ENCODE results near the gene ASRGL1. TPM values are rescaled to one million over a fixed set of nuclear protein-coding genes. Genes with fewer than 3 reads are reported as not detected.
A peak's percentile ranks its signal among the peaks of the same experiment; 100 is the strongest.
"Not testable (repeated sequence)": the region's sequence is repeated elsewhere in the genome, so short reads cannot be mapped to it uniquely, and the experiment has no call there.

Gene ASRGL1
- total RNA-seq: 10 to 100 TPM in 1 of 2 experiments, 1 to 10 TPM in 1; 9.5 to 11.6 TPM

DNA sequence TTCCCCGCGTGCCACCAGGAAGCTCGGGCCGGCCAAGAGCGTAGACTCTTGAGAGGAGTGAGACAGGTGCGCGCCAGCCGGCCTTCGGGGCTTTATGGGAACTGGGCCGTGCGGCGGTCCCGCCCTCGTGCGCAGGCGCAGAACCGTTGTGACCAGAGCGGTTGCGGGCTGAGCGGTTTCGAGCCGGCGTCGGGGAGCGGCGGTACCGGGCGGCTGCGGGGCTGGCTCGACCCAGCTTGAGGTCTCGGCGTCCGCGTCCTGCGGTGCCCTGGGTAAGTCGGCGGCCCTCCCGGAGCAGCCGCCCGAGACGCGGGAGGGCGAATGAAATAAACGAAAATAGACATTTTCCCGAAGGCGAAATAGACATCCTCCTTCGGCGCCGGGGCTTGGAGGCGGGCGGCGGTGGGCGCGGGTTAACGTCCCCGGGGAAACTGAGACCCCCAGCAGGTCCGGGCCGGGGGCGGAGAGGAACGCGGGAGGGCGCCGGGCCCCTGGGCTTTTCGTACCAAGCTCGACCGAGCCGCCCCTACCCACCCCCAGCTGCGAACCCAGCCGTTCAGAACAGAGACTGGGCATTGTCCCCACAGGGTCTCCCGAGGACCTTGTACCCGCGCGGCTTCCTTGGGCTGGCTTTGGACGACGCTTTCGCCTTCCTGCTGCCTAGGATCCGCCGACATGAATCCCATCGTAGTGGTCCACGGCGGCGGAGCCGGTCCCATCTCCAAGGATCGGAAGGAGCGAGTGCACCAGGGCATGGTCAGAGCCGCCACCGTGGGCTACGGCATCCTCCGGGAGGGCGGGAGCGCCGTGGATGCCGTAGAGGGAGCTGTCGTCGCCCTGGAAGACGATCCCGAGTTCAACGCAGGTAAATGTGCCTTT is at the start of gene ASRGL1:
Gene ASRGL1, plus strand, starts transcription at position 146 of the 879 bp plus-strand sequence. Its CDS starts 530 bp downstream, at position 676.
- CTCF ChIA-PET: interaction anchor here (0.8 to 4.2 kb wide), 7 partner anchors 10 to 138 kb away, joined by 3 to 24 read pairs (median 4); no protein-coding TSS in a partner anchor
- peak; percentile 75 for DNase-seq
- Mint-ChIP-seq H3K36me3 (ENCODE audit: low read depth) (no peaks in the 10 kb centered on the region), H3K4me3 (peak within 1 kb of the TSS; percentile 83), H3K4me1 (ENCODE audit: low read depth) (peaks cover 9% of the 10 kb centered on the region), H3K27me3 (ENCODE audit: low read depth) (peaks cover 7% of the 10 kb centered on the region), H3K27ac (peak within 1 kb of the TSS; percentile 16), H3K9me3 (no peaks in the 10 kb centered on the region)
- intact Hi-C loops (cut with micrococcal nuclease): no loop called here

DNA sequence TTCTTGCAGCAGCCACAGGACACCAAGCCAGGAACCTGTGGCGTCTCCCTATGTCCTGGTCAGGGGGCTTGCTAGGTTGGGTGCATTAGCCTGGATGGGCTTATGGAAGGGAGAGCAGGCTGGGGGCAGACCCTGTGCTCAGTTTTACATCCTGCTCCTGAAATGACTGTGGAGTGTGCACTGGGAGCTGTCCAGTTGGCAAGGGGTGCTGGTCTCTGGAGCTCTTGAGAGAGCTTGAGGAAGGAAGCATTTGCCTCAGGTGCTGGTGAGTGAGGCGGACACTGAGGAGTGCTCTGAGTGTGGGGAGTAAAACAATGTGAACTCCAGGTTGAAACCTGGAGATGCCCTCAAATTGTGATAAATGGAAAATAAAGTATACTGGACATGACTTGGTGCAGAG is 41.7 kb upstream of the ASRGL1 start:
- DNase-seq: peak; percentile 58
- intact Hi-C loops (cut with micrococcal nuclease): no loop called here

GRCh38 chr11:62298975-62299374 is 38.3 kb upstream of the ASRGL1 start, which contains the start of gene SCGB1D4:
TSS of gene SCGB1D4 (minus strand) at chr11:62299075. CDS start at chr11:62299010, 65 bp downstream.
- no peaks in the 10 kb centered on the region for H3K36me3 Mint-ChIP-seq (ENCODE audit: low read depth)
- no peaks in the 10 kb centered on the region for H3K9me3 Mint-ChIP-seq
- intact Hi-C loops (cut with micrococcal nuclease): no loop called here
- CTCF ChIA-PET: interaction anchor here (0.7 to 1.4 kb wide), 3 partner anchors 12 to 68 kb away, joined by 3 to 4 read pairs (median 4); no protein-coding TSS in a partner anchor
- H3K27me3 Mint-ChIP-seq (ENCODE audit: low read depth): peaks cover 14% of the 10 kb centered on the region
- H3K4me3 Mint-ChIP-seq: no peak within 1 kb of the TSS
- H3K27ac Mint-ChIP-seq: no peak within 1 kb of the TSS
- no peak for DNase-seq
- H3K4me1 Mint-ChIP-seq (ENCODE audit: low read depth): no peaks in the 10 kb centered on the region

More for the DNA sequence above, 41.7 kb upstream of the ASRGL1 start:
- Mint-ChIP-seq H3K27ac (no peak overlapping the region), H3K4me1 (ENCODE audit: low read depth) (no peaks in the 10 kb centered on the region), H3K9me3 (no peaks in the 10 kb centered on the region), H3K4me3 (no peak overlapping the region), H3K27me3 (ENCODE audit: low read depth) (peaks cover 11% of the 10 kb centered on the region), H3K36me3 (ENCODE audit: low read depth) (no peaks in the 10 kb centered on the region)
- CTCF ChIA-PET: no interaction called here

GRCh38 chr11:62306227-62306626 is 31.0 kb upstream of the ASRGL1 start:
- DNase-seq: no peak
- intact Hi-C loops (cut with micrococcal nuclease): no loop called here
- CTCF ChIA-PET: interaction anchor here (0.7 kb wide), 1 partner anchor 40 kb away, joined by 3 read pairs; no protein-coding TSS in a partner anchor
- H3K27ac Mint-ChIP-seq: no peak overlapping the region
- H3K36me3 Mint-ChIP-seq (ENCODE audit: low read depth): no peaks in the 10 kb centered on the region
- peaks cover 19% of the 10 kb centered on the region for H3K27me3 Mint-ChIP-seq (ENCODE audit: low read depth)
- no peak overlapping the region for H3K4me3 Mint-ChIP-seq
- H3K4me1 Mint-ChIP-seq (ENCODE audit: low read depth): peaks cover 3% of the 10 kb centered on the region
- H3K9me3 Mint-ChIP-seq: peaks cover 3% of the 10 kb centered on the region

DNA sequence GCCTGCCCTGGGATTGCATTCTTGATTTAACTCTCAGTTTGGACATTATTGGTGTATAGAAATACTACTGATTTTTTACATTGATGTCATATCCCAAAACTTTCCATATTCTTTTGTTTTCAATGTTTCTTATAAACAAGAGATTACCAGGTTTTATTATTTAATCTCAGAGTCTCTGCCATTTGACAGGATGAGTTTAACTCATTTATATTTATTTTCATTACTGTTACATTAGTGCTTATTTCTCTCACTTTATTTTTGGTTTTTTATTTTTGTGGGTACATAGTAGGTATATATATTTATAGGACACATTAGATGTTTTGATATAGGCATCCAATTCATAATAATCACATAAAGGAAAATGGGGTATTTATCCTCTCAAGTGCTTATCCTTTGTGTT is 29.3 kb upstream of the ASRGL1 start:
- intact Hi-C loops (cut with micrococcal nuclease): no loop called here
- no peak for DNase-seq
- Mint-ChIP-seq H3K27ac (no peak overlapping the region), H3K9me3 (peaks cover 3% of the 10 kb centered on the region), H3K4me3 (no peak overlapping the region), H3K4me1 (ENCODE audit: low read depth) (peaks cover 13% of the 10 kb centered on the region), H3K27me3 (ENCODE audit: low read depth) (peaks cover 18% of the 10 kb centered on the region), H3K36me3 (ENCODE audit: low read depth) (no peaks in the 10 kb centered on the region)
- CTCF ChIA-PET: no interaction called here

DNA sequence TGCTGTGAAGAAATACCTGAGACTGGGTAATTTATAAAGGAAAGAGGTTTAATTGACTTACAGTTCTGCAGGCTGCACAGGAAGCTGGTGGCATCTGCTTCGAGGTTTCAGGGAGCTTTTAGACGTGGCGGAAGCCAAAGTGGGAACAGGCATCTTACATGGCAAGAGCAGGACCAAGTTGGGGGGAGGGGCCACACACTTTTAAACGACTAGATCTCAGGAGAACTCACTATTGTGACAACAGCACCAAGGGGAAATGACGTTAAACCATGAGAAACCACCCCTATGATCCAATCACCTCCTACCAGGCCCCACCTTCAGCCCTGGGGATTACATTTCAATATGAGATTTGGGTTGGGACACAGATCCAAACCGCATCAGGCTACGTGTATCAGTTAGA is 27.3 kb upstream of the ASRGL1 start:
- H3K4me1 Mint-ChIP-seq (ENCODE audit: low read depth): peaks cover 13% of the 10 kb centered on the region
- no peaks in the 10 kb centered on the region for H3K36me3 Mint-ChIP-seq (ENCODE audit: low read depth)
- CTCF ChIA-PET: interaction anchor here (0.9 to 3.9 kb wide), 8 partner anchors 12 to 138 kb away, joined by 3 to 22 read pairs (median 4); no protein-coding TSS in a partner anchor
- peaks cover 18% of the 10 kb centered on the region for H3K27me3 Mint-ChIP-seq (ENCODE audit: low read depth)
- no peak overlapping the region for H3K27ac Mint-ChIP-seq
- H3K9me3 Mint-ChIP-seq: peaks cover 3% of the 10 kb centered on the region
- intact Hi-C loops (cut with micrococcal nuclease): no loop called here
- no peak for DNase-seq
- H3K4me3 Mint-ChIP-seq: no peak overlapping the region

DNA sequence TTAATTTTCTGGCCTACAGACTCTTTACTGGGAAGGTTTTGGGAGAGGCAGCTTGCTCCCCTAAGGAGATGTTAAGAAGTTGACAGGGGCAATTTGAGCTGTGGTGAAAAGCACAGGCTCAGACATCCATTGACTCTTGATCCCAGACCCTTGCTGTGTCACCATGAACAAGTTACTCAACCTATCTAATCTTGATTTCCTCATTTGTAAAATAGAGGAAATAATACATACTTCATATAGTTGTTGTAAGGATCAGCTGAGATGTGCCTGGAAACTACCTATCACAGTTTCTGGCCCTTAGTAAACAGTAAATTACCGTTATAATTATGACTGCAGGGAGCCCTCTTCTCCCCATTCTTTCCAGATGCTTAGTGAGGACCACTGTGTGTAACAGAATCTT is 21.8 kb upstream of the ASRGL1 start:
- H3K4me1 Mint-ChIP-seq (ENCODE audit: low read depth): peaks cover 13% of the 10 kb centered on the region
- H3K27ac Mint-ChIP-seq: no peak overlapping the region
- CTCF ChIA-PET: no interaction called here
- no peak overlapping the region for H3K4me3 Mint-ChIP-seq
- H3K9me3 Mint-ChIP-seq: no peaks in the 10 kb centered on the region
- peaks cover 2% of the 10 kb centered on the region for H3K27me3 Mint-ChIP-seq (ENCODE audit: low read depth)
- intact Hi-C loops (cut with micrococcal nuclease): no loop called here
- no peaks in the 10 kb centered on the region for H3K36me3 Mint-ChIP-seq (ENCODE audit: low read depth)
- no peak for DNase-seq

- intact Hi-C loops (cut with micrococcal nuclease): no loop called here
- Mint-ChIP-seq H3K27ac (no peak overlapping the region), H3K4me3 (no peak overlapping the region), H3K27me3 (ENCODE audit: low read depth) (no peaks in the 10 kb centered on the region), H3K4me1 (ENCODE audit: low read depth) (no peaks in the 10 kb centered on the region), H3K36me3 (ENCODE audit: low read depth) (no peaks in the 10 kb centered on the region), H3K9me3 (no peaks in the 10 kb centered on the region)
- CTCF ChIA-PET: interaction anchor here (0.5 to 3.2 kb wide), 8 partner anchors 11 to 653 kb away, joined by 3 to 22 read pairs (median 4); no protein-coding TSS in a partner anchor
- no peak for DNase-seq
Observed at GRCh38 chr11:62322524-62322923, 14.7 kb upstream of the ASRGL1 start.

DNA sequence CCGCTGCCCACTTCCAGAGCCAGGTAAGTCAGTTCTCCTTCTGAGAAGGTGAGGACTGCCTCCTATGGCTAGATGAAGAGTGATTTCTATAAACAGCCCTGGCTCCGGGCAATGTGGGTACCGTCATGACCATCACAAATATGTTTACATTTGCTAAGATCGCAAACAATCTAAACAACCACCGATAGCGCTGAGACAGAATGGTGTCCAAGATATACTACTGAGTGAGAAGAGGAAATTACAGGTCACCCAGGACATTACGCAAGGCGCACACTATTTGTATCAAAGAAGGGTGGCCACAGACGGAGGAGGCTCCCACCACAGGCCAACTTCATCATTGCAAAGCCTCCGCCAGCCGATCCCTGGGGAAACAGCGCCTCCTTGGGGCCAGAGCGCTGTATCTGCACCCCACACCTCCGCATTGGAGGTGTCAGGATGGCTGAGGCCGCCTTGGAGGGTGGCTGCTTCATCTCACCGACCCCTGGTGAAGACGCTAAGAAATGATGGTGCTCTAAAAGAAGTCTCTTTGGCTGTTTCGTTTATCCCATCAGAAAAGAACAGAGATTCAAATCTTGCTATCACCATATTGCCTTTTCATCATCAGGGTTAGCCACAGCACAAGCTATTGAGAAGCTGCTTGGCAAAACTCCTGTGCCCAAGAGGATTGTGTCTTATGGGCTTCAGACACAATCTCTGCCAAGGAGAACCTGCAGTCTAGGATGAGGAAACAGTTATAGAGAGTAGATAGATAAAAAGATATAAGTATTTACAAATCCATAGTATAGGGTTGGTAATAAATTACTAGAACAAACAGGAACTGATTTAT is 12.3 kb upstream of the ASRGL1 start:
- H3K4me1 Mint-ChIP-seq (ENCODE audit: low read depth): no peaks in the 10 kb centered on the region
- H3K9me3 Mint-ChIP-seq: no peaks in the 10 kb centered on the region
- CTCF ChIA-PET: interaction anchor here (2.5 kb wide), 1 partner anchor 153 kb away, joined by 14 read pairs; no protein-coding TSS in a partner anchor
- no peaks in the 10 kb centered on the region for H3K36me3 Mint-ChIP-seq (ENCODE audit: low read depth)
- H3K27ac Mint-ChIP-seq: no peak overlapping the region
- DNase-seq: peak; percentile 88
- H3K27me3 Mint-ChIP-seq (ENCODE audit: low read depth): peaks cover 2% of the 10 kb centered on the region
- no peak overlapping the region for H3K4me3 Mint-ChIP-seq
- intact Hi-C loops (cut with micrococcal nuclease): loop anchor here (1.0 kb wide), 2 partner anchors 108 to 154 kb away; no protein-coding TSS in a partner anchor

DNA sequence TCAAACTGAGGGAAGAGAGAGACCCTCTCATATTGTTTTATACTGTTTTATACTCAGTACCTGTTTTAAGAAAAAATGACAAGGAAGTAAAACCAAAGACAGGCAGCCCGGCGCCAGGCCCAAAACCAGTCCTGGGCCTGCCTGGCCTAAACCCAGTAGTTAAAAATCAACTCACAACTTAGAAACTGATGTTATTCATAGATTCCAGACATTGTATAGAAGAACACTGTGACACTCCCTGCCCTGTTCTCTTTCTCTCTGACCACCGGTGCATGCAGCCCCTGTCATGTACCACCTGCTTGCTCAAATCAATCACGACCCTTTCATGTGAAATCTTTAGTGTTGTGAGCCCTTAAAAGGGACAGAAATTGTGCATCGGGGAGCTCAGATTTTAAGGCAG is 11.5 kb upstream of the ASRGL1 start:
- DNase-seq; H3K4me3 Mint-ChIP-seq; CTCF ChIA-PET; H3K27ac Mint-ChIP-seq; H3K9me3 Mint-ChIP-seq; H3K36me3 Mint-ChIP-seq (ENCODE audit: low read depth); H3K4me1 Mint-ChIP-seq (ENCODE audit: low read depth); H3K27me3 Mint-ChIP-seq (ENCODE audit: low read depth): not testable (repeated sequence)
- intact Hi-C loops (cut with micrococcal nuclease): loop anchor here (1.0 kb wide), 2 partner anchors 108 to 154 kb away; no protein-coding TSS in a partner anchor

- CTCF ChIA-PET; H3K9me3 Mint-ChIP-seq; H3K27me3 Mint-ChIP-seq (ENCODE audit: low read depth); H3K36me3 Mint-ChIP-seq (ENCODE audit: low read depth); H3K27ac Mint-ChIP-seq; DNase-seq; H3K4me1 Mint-ChIP-seq (ENCODE audit: low read depth); H3K4me3 Mint-ChIP-seq; intact Hi-C loops (cut with micrococcal nuclease): not testable (repeated sequence)
Observed at GRCh38 chr11:62326719-62327118, 10.5 kb upstream of the ASRGL1 start.

GRCh38 chr11:62327541-62327940 is 9.7 kb upstream of the ASRGL1 start:
- H3K4me3 Mint-ChIP-seq; H3K36me3 Mint-ChIP-seq (ENCODE audit: low read depth); H3K4me1 Mint-ChIP-seq (ENCODE audit: low read depth); intact Hi-C loops (cut with micrococcal nuclease); H3K27ac Mint-ChIP-seq; H3K9me3 Mint-ChIP-seq; H3K27me3 Mint-ChIP-seq (ENCODE audit: low read depth); DNase-seq: not testable (repeated sequence)
- CTCF ChIA-PET: interaction anchor here (0.6 kb wide), 1 partner anchor 874 kb away, joined by 4 read pairs; no protein-coding TSS in a partner anchor
